Testis (tissue), 2 donors: ENCODE measurements around the gene TMEM271.

Source experiments
- CTCF ChIP-seq, 3 experiments: fragments of 450-650 bp in 2 of 3; fragments of 200-600 bp in 1 of 3; sonication (generic) in 1 of 3; IDR thresholded peaks; one replicate each; pipeline ENCODE4 v1.5.1; 2016 to 2019; ENCODE audit warnings: antibody characterized with exemption in 3 of 3, mild to moderate bottlenecking in 2 of 3, moderate library complexity in 1 of 3
- POLR2A ChIP-seq: fragments of 450-650 bp; IDR thresholded peaks from one replicate; pipeline ENCODE4 v1.6.1; 2017; ENCODE audit warnings: antibody characterized with exemption, mild to moderate bottlenecking, moderate library complexity

- no peak for TF ChIP-seq POLR2A
- no peak for TF ChIP-seq CTCF (IDR thresholded peaks at IDR 0.05)
Observed at GRCh38 chr4:625631-626161, 49.6 kb upstream of the TMEM271 start.
